ENCODE results near the gene AHRR.

AHRR gene

DNA sequence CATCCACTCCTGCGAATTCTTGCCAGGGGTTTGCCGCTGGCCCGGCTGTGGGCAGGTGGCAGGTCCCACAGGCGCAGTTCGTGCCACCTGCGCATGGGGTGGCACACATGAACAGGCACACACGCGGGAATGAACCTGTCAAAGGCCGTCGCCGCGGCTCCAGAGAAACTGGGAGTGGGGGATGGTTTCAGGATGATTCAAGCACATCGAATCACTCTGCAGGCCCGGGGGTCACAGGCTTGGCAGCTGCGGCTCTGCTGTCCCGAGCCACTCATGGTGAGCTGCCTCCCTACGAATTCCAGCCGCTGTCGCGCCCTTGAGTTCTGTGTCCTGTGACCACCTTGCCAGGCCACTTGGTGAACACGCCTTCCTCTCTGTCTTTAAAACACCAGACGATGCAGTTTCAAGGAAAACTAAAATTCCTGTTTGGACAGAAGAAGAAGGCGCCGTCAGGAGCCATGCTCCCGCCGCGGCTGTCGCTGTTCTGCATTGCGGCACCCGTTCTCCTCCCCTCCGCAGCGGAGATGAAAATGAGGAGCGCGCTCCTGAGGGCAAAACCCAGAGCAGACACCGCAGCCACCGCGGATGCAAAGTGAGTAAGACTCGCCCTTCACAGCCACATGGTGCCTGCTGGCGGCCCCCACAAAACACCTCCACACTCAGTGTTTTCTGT, 106.0 kb downstream of the AHRR start:
- no peak for DNase-seq (ENCODE audit: low read depth in 1 of 2, low spot score in 1 of 2)

DNA sequence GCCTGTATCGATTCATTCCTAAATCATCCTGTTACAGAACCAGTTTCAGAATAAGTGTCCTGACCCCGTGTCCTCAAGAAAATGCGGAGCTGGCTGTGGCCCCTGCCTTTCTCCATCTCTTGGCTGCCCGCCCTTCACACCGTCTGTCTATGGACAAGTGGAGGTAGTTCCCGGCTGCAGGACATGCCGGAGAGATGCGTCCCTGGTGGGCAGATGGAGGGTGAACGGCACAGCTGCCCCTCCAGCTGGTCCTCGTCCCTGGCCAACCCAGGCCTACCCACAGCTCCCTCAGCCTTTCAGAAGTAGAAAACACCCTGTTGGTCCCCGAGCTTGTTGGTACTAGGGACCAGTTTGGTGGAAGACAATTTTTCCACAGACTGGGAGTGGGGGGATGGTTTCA, 106.7 kb downstream of the AHRR start:
- DNase-seq (ENCODE audit: low read depth in 1 of 2, low spot score in 1 of 2), result no peak

DNA sequence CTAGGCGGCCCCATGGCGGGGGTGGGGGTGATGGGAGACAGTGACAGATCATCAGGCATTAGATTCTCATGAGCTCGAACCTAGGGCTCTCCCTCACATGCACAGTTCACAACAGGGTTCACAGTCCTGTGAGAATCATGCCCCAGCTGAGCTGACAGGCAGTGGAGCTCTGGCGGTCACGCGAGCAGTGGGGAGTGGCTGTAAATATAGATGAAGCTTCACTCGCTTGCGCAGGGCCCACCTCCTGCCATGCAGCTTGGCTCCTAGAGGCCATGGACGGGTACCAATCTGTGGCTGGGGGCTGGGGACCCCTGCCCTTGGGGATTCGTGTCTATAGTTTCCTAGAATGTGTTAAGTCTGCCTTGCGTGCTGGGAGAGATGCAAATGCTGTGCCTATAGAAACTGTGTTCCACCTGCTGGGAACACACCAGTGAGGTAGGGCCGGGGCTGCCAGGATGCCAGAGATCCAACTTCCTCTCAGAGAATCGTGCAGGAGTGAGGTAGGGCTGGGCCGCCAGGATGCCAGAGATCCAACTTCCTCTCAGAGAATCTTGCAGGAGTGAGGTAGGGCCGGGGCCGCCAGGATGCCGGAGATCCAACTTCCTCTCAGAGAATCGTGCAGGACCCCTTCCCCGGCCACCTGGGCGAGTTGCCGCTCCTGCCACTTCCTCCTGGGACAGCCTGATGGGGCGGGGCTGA, 107.4 kb downstream of the AHRR start:
- no peak for DNase-seq (ENCODE audit: low read depth in 1 of 2, low spot score in 1 of 2)

- no peak for DNase-seq (ENCODE audit: low read depth in 1 of 2, low spot score in 1 of 2)
These were observed 108.1 kb downstream of the AHRR start for GRCh38 chr5:429453-430188.

DNA sequence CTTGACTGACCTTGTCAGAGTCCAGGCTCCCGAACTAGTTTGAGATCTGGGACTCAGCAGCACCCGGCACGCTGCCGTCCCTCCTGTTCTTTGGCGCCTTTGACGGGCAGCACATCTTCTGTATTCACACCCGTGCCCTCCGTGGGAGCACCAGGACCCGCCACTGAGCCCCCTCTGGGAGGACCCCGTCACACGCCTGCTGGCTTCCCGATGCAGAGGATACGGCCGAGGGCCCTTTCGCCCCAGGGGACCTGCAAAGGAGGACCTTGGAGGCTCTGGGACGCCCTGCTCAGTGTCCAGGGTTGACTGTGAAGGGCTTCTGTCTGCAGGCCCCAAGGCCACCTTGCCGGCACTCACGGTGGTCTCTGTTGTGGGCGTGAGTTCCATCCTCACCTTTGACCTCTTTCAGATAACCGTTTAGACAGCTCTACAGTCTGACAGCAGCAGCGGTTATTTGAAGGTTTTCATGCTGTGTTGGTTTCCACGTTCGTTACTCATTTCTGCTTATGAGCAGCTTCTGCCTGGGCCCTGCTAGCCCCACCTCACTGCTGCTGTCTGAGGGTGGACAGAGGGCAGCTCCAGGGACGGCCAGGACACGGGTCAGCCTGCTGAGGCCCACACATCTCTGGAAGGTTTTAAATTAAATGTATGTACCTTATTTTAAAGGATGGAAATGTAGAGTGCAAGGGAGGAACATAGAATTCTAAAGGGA, 108.9 kb downstream of the AHRR start:
- no peak for DNase-seq (ENCODE audit: low read depth in 1 of 2, low spot score in 1 of 2)

DNA sequence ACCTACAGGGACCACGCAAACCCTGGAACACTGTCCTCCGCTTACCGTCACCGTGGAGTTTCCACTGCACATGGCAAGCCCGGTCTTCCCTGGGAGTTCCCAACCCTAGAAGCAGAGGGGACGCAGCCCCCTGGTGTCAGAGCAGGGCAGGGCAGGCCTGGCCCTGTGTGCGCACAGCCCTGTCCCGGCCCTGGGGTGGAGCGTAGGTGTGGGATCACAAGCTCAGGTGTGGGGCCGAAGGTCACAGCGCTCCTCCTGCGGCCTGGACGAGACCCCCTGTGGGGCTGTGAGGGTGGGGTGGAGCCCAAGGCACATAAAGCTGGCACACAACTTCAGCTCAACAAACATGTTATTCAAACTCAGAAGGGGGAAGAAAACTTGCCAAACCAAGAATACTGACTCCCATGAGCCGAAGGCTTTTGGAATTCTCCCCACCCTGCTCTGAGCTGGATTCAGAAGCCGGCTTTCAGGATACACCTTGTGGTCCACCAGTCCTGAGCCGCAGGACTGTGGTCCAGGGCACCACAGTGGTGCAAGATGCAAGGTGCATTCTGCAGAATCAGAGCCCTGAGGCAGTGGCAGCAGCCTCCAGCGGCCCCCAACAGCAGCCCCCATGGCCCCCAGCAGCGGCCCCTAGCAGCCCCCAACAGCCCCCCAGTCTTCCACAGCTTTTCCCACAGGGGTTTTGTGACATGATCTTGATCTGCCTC, 109.6 kb downstream of the AHRR start:
- DNase-seq (ENCODE audit: low read depth in 1 of 2, low spot score in 1 of 2), result no peak

DNA sequence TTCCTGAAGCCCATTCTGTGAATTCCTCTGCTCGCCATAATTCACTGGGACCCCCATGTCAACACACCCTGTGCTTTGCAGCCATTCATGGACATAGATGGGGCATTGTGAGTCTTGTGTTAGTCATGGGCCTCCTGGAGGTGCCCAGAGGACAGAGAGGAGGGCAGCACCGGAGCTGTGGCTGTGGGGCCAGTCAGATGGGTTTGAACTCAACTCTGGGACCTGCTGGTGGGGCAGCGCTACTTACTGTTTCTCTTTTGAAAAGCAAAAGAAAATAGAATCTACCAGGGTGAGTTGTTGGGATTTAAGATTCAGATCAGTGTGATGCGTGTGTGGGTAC, 110.2 kb downstream of the AHRR start:
- no peak for DNase-seq (ENCODE audit: low read depth in 1 of 2, low spot score in 1 of 2)

DNA sequence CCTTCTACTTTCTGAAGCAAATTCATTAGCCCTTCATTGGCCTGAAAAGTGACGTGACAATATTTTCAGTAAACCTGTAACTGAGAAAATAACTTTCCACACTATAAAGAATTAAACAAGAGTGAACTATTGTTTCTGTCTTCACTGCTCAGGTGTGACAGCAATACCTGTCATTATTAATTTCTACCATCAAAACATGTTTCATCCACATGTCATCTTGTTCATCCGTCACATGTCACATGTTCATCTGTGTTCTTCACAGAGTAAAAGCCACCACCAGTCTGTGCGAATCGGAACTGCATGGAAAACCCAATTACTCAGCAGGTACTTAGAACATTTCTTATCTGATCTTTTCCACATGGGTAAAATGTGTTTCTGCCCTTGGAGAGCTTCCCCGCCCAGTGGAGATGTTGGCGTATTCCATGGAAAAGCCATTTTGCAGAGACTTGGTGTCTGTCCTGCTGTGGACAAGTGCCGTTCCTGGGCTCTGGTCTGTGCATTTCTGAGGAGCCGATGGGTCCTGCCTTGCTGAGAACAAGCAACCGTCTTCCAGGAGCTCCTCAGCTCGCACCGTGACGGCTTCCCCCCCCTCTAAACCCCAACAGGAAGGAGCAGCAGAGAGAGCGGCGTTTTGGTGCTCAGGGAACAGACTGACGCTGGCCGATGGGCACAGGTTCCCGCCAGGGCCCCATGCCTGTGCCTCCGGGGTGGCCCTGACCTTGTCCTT, 110.8 kb downstream of the AHRR start:
- DNase-seq (ENCODE audit: low read depth in 1 of 2, low spot score in 1 of 2), result no peak

DNA sequence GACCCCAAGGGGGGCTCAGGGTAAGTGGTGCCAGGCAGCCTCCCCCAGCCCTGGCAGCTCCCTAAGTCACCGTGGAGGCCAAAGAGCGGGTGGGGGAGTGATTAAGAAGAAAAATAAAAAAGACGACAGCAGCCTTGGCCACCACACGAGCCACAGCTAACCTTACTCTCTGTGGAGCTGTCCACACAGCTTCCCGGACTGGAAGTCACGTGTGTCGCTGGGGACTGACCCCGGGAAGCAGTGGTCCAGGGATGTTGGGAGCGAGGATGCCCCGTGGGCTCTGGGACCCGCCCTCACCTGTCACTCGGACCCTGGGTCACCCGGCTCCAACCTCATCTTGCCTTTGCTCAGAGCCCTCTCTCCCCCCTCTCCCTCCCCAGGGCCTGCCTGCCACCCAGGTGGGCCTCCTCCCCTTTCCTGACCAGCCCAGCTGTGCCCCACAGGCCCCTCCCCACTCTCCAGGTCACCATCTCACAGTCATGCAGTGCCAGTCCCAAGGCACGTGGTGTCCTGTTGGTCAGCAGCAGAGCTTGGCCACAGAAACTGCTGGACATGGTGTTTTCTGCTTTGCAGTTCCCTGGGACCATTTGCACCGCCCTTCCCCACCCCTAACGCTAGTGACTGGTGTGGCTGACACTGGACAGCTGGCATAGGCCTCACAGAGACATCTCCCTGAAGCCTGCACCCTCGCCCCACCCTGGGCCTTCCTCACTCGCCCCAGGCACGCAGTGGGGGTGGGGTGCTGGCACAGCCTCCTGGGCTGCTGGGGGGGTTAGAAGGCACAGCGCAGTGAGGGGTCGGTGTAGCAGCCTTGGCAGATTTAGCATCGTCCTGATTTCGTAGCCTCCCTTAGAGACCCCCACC, 111.6 kb downstream of the AHRR start:
- DNase-seq (ENCODE audit: low read depth in 1 of 2, low spot score in 1 of 2), result no peak

DNA sequence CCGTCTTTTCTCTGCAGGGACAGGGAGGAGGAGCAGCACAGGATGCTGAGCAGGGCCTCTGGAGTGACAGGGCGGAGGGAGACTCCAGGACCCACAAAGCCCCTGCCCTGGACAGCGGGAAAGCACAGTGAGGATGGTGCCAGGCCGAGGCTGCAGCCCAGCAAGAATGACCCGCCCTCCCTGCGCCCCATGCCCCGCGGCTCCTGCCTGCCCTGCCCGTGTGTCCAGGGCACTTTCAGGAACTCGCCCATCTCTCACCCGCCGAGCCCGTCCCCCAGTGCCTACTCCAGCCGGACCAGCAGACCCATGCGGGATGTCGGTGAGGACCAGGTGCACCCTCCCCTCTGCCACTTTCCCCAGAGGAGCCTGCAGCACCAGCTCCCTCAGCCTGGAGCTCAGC, 112.3 kb downstream of the AHRR start:
- DNase-seq (ENCODE audit: low read depth in 1 of 2, low spot score in 1 of 2), result no peak

- no peak for DNase-seq (ENCODE audit: low read depth in 1 of 2, low spot score in 1 of 2)
These were observed 113.1 kb downstream of the AHRR start for GRCh38 chr5:434443-435146.

DNA sequence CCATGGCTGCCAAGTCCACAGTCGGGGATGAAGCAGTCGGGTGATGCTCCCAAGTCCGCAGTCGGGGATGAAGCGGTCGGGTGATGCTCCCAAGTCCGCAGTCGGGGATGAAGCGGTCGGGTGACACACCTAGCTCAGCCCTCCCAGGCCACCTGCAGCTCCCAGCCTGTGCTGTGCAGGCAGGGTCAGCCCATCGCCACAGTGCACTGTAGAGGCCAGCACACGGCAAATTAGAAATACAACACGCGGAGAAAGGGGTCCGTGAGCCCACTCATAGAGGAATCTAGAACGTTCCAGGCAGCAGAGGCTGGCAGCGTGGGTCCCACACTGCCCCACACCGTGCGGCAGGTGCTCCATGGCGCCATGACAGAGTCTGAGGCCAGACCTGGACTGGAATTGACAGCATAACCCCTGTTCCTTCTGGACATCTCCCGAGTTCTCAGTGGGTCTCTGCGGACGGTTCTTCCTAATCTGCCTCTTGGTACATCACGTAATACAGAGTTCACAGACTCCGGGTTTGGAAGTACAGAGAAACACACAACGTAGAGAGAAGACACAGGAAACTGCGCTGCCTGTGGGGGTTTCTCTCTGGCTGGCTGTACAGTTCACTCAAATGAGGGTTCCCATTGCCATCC, 113.8 kb downstream of the AHRR start:
- DNase-seq (ENCODE audit: low read depth in 1 of 2, low spot score in 1 of 2), result no peak

- no peak for DNase-seq (ENCODE audit: low read depth in 1 of 2, low spot score in 1 of 2)
These were observed 114.6 kb downstream of the AHRR start for GRCh38 chr5:435961-436640.

- no peak for DNase-seq (ENCODE audit: low read depth in 1 of 2, low spot score in 1 of 2)
These were observed 115.1 kb downstream of the AHRR start for GRCh38 chr5:436641-436975.

GRCh38 chr5:437281-437771, 115.8 kb downstream of the AHRR start:
- DNase-seq (ENCODE audit: low read depth in 1 of 2, low spot score in 1 of 2), result no peak

GRCh38 chr5:438481-438981, 117.0 kb downstream of the AHRR start:
- no peak for DNase-seq (ENCODE audit: low read depth in 1 of 2, low spot score in 1 of 2)

GRCh38 chr5:439181-439580, 117.7 kb downstream of the AHRR start:
- DNase-seq (ENCODE audit: low read depth in 1 of 2, low spot score in 1 of 2), result no peak

DNA sequence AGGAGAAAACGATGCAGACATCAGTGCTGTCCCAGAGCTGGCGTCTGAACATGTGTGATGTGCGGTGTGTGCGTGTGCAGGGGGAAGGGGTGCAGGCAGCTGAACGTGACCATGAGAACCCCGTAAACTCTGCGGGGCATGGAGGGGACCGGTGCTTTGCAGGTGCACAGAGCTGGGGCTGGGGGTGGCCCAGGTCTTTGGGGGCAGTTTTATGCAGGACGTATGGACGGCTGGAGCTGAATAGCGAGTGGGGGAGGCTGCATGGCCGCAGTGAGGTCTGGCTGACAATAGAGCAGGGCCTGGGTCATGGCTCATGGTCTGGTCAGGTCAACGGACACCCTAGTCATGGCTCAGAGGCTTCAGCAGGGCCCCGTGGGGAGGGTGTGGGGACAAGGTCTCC, 118.1 kb downstream of the AHRR start:
- DNase-seq (ENCODE audit: low read depth in 1 of 2, low spot score in 1 of 2), result no peak

Measured in activated CD4-positive, alpha-beta T cell treated with anti-CD3 and anti-CD28 coated beads, Interleukin-2, amount 50 U/mL, for 24 hours (primary cell).